Naive thymus-derived CD4-positive, alpha-beta T cell (primary cell): ENCODE data around the gene MAP3K4. TPM values are rescaled to one million over a fixed set of nuclear protein-coding genes. Genes with fewer than 3 reads are reported as not detected.

ENCODE experiments used
- ATAC-seq: fragments of 150-1000 bp; cut with Tn5 transposase; 2 replicates; pipeline ENCODE4 v1.10.0; 2021; ENCODE audit warnings: mild to moderate bottlenecking, moderate library complexity
- CTCF ChIA-PET: fragments of 350-600 bp; sonication (Branson Sonifier 250); formaldehyde crosslinking; loops from one replicate; lab custom pipeline; 2021; ENCODE audit warnings: antibody characterized with exemption; lab: Charles Lee
- POLR2A ChIA-PET: fragments of 350-600 bp; sonication (Branson Sonifier 250); formaldehyde crosslinking; loops from one replicate; lab custom pipeline; 2021; ENCODE audit warnings: antibody characterized with exemption, inconsistent platforms; lab: Charles Lee
- DNase-seq, 9 donors: peaks; one replicate each; pipeline versions ENCODE4 v3.0.0 to v3.0.0-alpha.2; 2020 to 2022; ENCODE audit warnings: mixed read lengths in 1 of 9
- H3K27ac ChIP-seq: one replicate; pipeline ENCODE4 v1.7.0; 2013; ENCODE audit warnings: mild to moderate bottlenecking, low read depth, low read length, moderate library complexity
- H3K27me3 ChIP-seq, 2 donors: one replicate each; pipeline ENCODE4 v1.7.0; 2013; ENCODE audit warnings: low read length in 2 of 2, mild to moderate bottlenecking in 2 of 2, moderate library complexity in 2 of 2; ENCODE audit not compliant: control insufficient read depth in 2 of 2, insufficient read depth in 2 of 2
- H3K36me3 ChIP-seq, 3 experiments: 1 replicate in 2 of 3; 2 replicates in 1 of 3; pipeline ENCODE4 v1.7.0; 2013; ENCODE audit warnings: low read length in 3 of 3, mild to moderate bottlenecking in 3 of 3, moderate library complexity in 1 of 3; ENCODE audit not compliant: insufficient read depth in 3 of 3, control insufficient read depth in 2 of 3
- H3K4me1 ChIP-seq, 2 donors: one replicate each; pipeline ENCODE4 v1.7.0; 2013; ENCODE audit warnings: low read length in 2 of 2, mild to moderate bottlenecking in 2 of 2, moderate library complexity in 1 of 2; ENCODE audit not compliant: control insufficient read depth in 2 of 2, insufficient read depth in 2 of 2
- H3K4me3 ChIP-seq: 2 replicates; pipeline ENCODE4 v1.7.0; 2013; ENCODE audit warnings: mild to moderate bottlenecking, low read length
- H3K9me3 ChIP-seq, 3 experiments: 1 replicate in 2 of 3; 2 replicates in 1 of 3; pipeline ENCODE4 v1.7.0; 2013; ENCODE audit warnings: low read length in 3 of 3; ENCODE audit not compliant: control insufficient read depth in 2 of 3
- H3K27ac Mint-ChIP-seq, 9 donors: one replicate each; pipeline ENCODE4 v1.8.0; 2020 to 2022; ENCODE audit warnings: mixed read lengths in 9 of 9, mild to moderate bottlenecking in 8 of 9, moderate library complexity in 5 of 9, inconsistent platforms in 2 of 9
- H3K27me3 Mint-ChIP-seq, 5 donors: one replicate each; pipeline ENCODE4 v1.8.0; 2021 to 2022; ENCODE audit warnings: mixed read lengths in 5 of 5, mild to moderate bottlenecking in 1 of 5
- H3K36me3 Mint-ChIP-seq, 5 donors: one replicate each; pipeline ENCODE4 v1.8.0; 2020 to 2022; ENCODE audit warnings: mixed read lengths in 5 of 5, mild to moderate bottlenecking in 3 of 5, inconsistent platforms in 1 of 5
- H3K4me1 Mint-ChIP-seq, 7 donors: one replicate each; pipeline ENCODE4 v1.8.0; 2020 to 2022; ENCODE audit warnings: mixed read lengths in 7 of 7, mild to moderate bottlenecking in 3 of 7, inconsistent platforms in 1 of 7
- H3K4me3 Mint-ChIP-seq, 10 donors: one replicate each; pipeline ENCODE4 v1.8.0; 2020 to 2022; ENCODE audit warnings: mild to moderate bottlenecking in 10 of 10, mixed read lengths in 10 of 10, moderate library complexity in 6 of 10, inconsistent platforms in 2 of 10
- H3K9me3 Mint-ChIP-seq, 11 donors: one replicate each; pipeline ENCODE4 v1.8.0; 2020 to 2022; ENCODE audit warnings: mixed read lengths in 11 of 11, mild to moderate bottlenecking in 4 of 11, inconsistent platforms in 1 of 11, moderate library complexity in 1 of 11
- intact Hi-C, 2 donors: fragments of 100-400 bp; cut with micrococcal nuclease; formaldehyde crosslinking; loops; one replicate each; pipeline ENCODE4 v1.15.1; 2023
- polyA plus RNA-seq, 2 donors: library from polyadenylated mRNA; unstranded; fragments of 300-500 nt; fragmentation: Illumina TruSeq; gene quantifications; one replicate each; pipeline ENCODE4 v1.2.3, GENCODE V29; 2021
- total RNA-seq, 6 experiments: library from RNA in 5 of 6; stranded (reverse) in 5 of 6; gene quantifications; 1 replicate in 5 of 6; 2 replicates in 1 of 6; pipeline ENCODE4 v1.2.3 and lab custom pipeline; 2021 to 2026

The MAP3K4 gene
- total and polyA plus RNA-seq, 7 experiments from 2014 or later, result 4.5 to 81.2 (median 55.4) TPM

DNA sequence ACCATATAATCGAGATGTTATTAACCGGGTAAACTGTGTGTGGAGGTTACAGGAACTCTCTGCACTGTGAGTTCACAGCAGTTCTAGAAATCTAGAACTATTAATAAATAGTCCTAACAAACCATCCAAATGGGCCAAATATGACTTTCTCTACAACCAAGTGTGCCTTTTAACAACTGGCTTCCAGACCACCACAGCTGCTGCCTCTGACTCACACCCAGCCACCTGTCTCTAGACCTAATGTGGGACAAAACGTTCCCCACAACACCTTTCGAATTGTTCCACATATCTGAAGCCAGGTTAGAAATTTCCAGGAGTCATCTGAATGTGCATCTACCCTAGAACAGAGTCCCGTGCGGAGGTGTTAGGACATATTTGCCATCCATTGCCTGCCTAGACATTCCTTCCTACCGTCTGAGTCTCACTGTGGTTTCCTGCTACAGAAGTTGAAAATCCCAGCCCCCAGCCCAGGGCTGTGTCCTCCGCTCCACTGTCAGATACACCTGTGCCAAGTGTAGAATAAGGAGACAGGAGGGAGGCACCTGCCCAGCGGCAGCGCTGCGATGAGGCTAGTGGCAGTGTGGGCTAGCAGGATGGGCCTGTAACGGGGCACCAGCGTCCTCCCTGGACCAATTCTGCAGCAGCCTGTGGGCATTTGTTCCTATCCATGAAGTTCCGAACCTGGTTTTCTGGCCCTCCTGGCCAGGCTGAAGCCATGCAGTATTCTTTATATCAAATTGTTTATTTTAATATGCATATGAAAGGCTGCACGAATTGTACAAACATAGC, 28.5 kb upstream of the MAP3K4 start:
- Mint-ChIP-seq H3K27me3 (peaks cover 4 to 13% (median 8%) of the 10 kb centered on the region in 5 donors), H3K4me3 (no peak overlapping the region), H3K4me1 (no peaks in the 10 kb centered on the region), H3K9me3 (no peaks in the 10 kb centered on the region), H3K27ac (no peak overlapping the region), H3K36me3 (no peaks in the 10 kb centered on the region)
- Histone ChIP-seq H3K9me3 (no peaks in the 10 kb centered on the region), H3K4me1 (no peaks in the 10 kb centered on the region), H3K27me3 (no peaks in the 10 kb centered on the region), H3K27ac (no peak overlapping the region), H3K36me3 (no peaks in the 10 kb centered on the region), H3K4me3 (no peak overlapping the region)
- ATAC-seq (no peak), DNase-seq (no peak)
- intact Hi-C loops, result no loop called here
- CTCF ChIA-PET, result no interaction called here
- POLR2A ChIA-PET, result no interaction called here

DNA sequence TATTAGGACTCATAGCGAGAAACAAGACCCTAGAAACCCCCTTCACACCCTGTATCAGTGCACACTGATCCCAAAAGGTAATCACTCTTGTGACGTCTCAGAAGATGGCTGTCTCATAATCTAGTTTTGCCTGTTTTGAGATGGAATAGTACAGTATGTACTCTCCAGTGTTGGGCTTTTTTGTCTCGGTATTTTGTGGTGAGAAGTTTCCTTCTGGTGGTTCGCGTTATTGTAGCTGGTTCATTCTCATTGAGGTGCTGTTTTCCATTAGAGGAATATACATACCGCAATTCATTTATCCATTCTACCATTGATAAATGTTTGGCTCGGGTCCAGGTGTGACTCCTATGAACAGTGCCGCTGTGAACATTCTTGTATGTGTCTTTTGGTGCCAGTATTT, 27.9 kb upstream of the MAP3K4 start:
- peaks cover 2 to 13% (median 8%) of the 10 kb centered on the region in 5 donors for H3K27me3 Mint-ChIP-seq
- CTCF ChIA-PET, result no interaction called here
- no peak overlapping the region for H3K27ac Mint-ChIP-seq

DNA sequence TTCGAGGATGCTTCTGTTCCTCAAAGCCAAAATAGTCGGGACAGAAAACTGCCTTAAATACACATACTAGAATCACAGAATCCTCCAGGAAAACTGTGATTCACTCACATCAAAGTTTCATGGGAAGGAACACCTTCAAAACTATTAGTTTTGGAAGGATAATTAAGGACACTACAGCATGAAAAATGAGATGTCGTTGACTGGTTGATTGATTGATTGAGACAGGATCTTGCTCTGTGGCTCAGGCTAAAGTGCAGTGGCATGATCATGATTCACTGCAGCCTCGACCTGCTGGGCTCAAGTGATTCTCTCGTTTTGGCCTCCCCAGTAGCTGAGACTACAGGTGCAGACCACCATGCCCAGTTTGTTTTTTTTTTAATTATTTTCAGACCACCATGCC, 25.7 kb upstream of the MAP3K4 start:
- DNase-seq, result no peak
- Histone ChIP-seq H3K9me3 (no peaks in the 10 kb centered on the region), H3K27me3 (no peaks in the 10 kb centered on the region), H3K4me1 (no peaks in the 10 kb centered on the region), H3K27ac (no peak overlapping the region), H3K36me3 (no peaks in the 10 kb centered on the region), H3K4me3 (no peak overlapping the region)
- no peak for ATAC-seq
- intact Hi-C loops, result no loop called here
- no peaks in the 10 kb centered on the region for H3K9me3 Mint-ChIP-seq
- ChIA-PET CTCF (interaction anchor here (0.7 kb wide), 1 partner anchor 435 kb away, joined by 3 read pairs; no protein-coding TSS in a partner anchor), POLR2A (no interaction called here)
- H3K36me3 Mint-ChIP-seq, result no peaks in the 10 kb centered on the region
- peaks cover 4 to 24% (median 17%) of the 10 kb centered on the region in 5 donors for H3K27me3 Mint-ChIP-seq
- H3K4me1 Mint-ChIP-seq, result no peaks in the 10 kb centered on the region
- no peak overlapping the region for H3K27ac Mint-ChIP-seq
- H3K4me3 Mint-ChIP-seq, result no peak overlapping the region

More for the DNA sequence above, 27.9 kb upstream of the MAP3K4 start:
- Mint-ChIP-seq H3K36me3 (no peaks in the 10 kb centered on the region), H3K9me3 (no peaks in the 10 kb centered on the region), H3K4me3 (no peak overlapping the region), H3K4me1 (no peaks in the 10 kb centered on the region)
- POLR2A ChIA-PET, result no interaction called here
- no peaks in the 10 kb centered on the region for H3K27me3 ChIP-seq
- intact Hi-C loops, result no loop called here
- no peak for ATAC-seq
- H3K4me1 ChIP-seq, result no peaks in the 10 kb centered on the region
- no peak overlapping the region for H3K4me3 ChIP-seq
- H3K27ac ChIP-seq, result no peak overlapping the region
- DNase-seq, result no peak
- no peaks in the 10 kb centered on the region for H3K9me3 ChIP-seq
- H3K36me3 ChIP-seq, result no peaks in the 10 kb centered on the region

DNA sequence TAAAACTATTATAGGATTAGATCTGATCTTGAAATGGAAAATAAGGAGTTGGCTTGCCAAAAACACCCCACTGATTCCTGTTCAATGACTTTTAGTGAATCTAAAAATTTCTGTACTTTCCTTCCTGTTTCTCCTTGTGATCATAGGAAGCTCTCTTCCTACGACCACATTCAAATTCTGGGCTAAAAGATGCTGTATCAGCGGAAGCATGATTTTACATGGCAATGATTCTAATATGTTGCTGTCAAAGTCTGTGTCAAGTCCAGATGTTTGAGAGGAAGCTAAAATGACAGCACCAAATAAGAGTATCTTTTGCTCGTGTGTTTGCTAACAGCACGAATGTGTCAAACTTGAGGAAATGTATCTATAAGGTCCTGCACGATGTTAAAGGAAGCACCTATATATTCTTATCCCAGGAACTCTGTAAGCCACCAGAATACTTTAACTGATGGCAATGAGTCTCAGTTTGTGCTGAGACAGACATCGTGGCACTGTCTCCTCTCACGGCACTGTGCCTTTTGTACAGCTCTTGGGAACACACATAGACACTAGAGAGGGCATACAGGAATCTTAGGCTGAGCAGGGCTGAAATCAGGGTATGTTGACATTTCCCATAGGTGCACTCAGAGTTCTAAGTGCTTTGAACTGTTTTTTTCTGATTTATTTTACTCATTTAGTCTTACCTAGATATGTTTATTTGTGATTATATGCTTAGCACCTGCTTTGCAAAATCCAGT, 24.9 kb upstream of the MAP3K4 start:
- no peak for ATAC-seq
- Mint-ChIP-seq H3K4me3 (no peak overlapping the region), H3K4me1 (no peaks in the 10 kb centered on the region), H3K27ac (no peak overlapping the region), H3K27me3 (peaks cover 2 to 24% (median 20%) of the 10 kb centered on the region in 5 donors), H3K9me3 (no peaks in the 10 kb centered on the region), H3K36me3 (no peaks in the 10 kb centered on the region)
- DNase-seq, result no peak
- H3K4me1 ChIP-seq, result no peaks in the 10 kb centered on the region
- intact Hi-C loops, result no loop called here
- CTCF ChIA-PET, result no interaction called here
- H3K9me3 ChIP-seq, result no peaks in the 10 kb centered on the region
- no peaks in the 10 kb centered on the region for H3K36me3 ChIP-seq
- POLR2A ChIA-PET, result no interaction called here
- H3K27ac ChIP-seq, result no peak overlapping the region
- no peak overlapping the region for H3K4me3 ChIP-seq
- H3K27me3 ChIP-seq, result no peaks in the 10 kb centered on the region

DNA sequence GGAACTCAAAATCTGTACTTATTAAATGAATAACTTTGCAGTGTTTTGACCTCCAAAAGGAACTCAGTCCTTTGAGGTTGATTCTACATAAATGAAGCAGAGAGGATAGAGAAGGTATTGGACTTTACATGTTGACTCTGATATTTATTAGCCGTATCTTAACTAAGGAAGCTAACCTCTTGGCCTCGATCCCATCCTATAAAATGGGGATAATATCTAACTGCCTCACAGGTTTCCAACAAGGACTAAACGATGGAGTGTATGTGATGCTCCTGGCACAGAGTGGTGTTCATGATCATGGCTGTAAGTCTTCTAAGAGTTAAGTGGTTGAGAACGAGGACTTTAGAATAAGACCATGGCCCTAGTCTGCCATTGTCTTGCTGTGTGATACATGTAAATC, 24.2 kb upstream of the MAP3K4 start:
- H3K27ac Mint-ChIP-seq, result no peak overlapping the region
- DNase-seq, result no peak
- ChIA-PET CTCF (no interaction called here), POLR2A (no interaction called here)
- Histone ChIP-seq H3K4me1 (no peaks in the 10 kb centered on the region), H3K9me3 (no peaks in the 10 kb centered on the region), H3K36me3 (no peaks in the 10 kb centered on the region), H3K27me3 (no peaks in the 10 kb centered on the region), H3K27ac (no peak overlapping the region), H3K4me3 (no peak overlapping the region)
- H3K4me3 Mint-ChIP-seq, result no peak overlapping the region
- H3K36me3 Mint-ChIP-seq, result no peaks in the 10 kb centered on the region
- intact Hi-C loops, result no loop called here
- H3K9me3 Mint-ChIP-seq, result no peaks in the 10 kb centered on the region
- no peak for ATAC-seq
- H3K27me3 Mint-ChIP-seq, result peaks cover 2 to 24% (median 20%) of the 10 kb centered on the region in 5 donors
- no peaks in the 10 kb centered on the region for H3K4me1 Mint-ChIP-seq

DNA sequence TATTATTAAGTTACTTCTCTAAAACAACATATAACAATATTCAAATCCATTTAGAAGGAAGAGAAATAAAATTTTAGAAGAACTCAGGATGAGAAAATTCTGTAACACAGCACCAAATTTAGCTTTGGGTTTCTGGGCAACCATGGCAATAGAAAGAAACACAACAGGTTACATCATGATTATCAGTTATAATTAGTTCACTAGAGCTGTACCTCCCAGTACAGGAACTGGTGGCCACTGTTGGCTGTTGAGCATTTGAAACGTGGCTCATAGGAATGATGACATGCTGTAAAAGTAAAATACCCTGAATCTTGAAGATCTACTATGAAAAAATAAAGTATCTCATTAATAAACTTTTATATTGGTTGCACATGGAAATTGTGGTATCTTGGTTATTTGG, 23.7 kb upstream of the MAP3K4 start:
- no peak overlapping the region for H3K27ac Mint-ChIP-seq
- H3K36me3 ChIP-seq, result no peaks in the 10 kb centered on the region
- H3K4me1 Mint-ChIP-seq, result no peaks in the 10 kb centered on the region
- no peak overlapping the region for H3K27ac ChIP-seq
- DNase-seq (no peak), ATAC-seq (no peak)
- intact Hi-C loops, result no loop called here
- CTCF ChIA-PET, result no interaction called here
- no peaks in the 10 kb centered on the region for H3K27me3 ChIP-seq
- H3K9me3 ChIP-seq, result no peaks in the 10 kb centered on the region
- H3K9me3 Mint-ChIP-seq, result no peaks in the 10 kb centered on the region
- H3K4me3 Mint-ChIP-seq, result no peak overlapping the region
- H3K4me3 ChIP-seq, result no peak overlapping the region
- H3K27me3 Mint-ChIP-seq, result peaks cover 2 to 24% (median 20%) of the 10 kb centered on the region in 5 donors
- no peaks in the 10 kb centered on the region for H3K36me3 Mint-ChIP-seq
- no peaks in the 10 kb centered on the region for H3K4me1 ChIP-seq
- POLR2A ChIA-PET, result no interaction called here
